Measurements from ENCODE around the gene EXOC1. TPM values are rescaled to one million over a fixed set of nuclear protein-coding genes. Genes with fewer than 3 reads are reported as not detected.

EXOC1 gene
- total RNA-seq, 4 donors from 2014 or later = 30.7 to 55.3 (median 36.9) TPM

DNA sequence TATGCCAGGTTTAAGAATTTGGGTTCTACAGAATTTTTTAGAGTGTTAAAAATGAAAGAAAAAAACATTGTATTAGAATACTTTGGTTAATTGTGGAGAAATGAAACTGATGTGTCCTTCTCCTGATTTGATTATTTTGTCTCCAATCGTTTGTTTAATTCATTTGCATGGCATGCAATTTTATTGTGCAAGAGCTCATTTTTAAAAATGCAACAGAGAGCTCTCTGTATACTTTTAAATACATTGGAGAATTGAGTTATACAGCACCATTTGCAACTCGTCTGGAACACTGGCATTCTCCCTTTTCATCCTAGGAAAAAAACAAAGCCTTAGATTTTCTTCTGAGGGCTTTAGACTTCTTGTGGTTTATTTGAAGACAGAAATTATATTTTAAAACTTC lies 33.2 kb upstream of the EXOC1 start:
- DNase-seq (ENCODE audit: low spot score) = no peak
- no peak for ATAC-seq (ENCODE audit: low FRiP score)
- TF ChIP-seq, protein P1, sequence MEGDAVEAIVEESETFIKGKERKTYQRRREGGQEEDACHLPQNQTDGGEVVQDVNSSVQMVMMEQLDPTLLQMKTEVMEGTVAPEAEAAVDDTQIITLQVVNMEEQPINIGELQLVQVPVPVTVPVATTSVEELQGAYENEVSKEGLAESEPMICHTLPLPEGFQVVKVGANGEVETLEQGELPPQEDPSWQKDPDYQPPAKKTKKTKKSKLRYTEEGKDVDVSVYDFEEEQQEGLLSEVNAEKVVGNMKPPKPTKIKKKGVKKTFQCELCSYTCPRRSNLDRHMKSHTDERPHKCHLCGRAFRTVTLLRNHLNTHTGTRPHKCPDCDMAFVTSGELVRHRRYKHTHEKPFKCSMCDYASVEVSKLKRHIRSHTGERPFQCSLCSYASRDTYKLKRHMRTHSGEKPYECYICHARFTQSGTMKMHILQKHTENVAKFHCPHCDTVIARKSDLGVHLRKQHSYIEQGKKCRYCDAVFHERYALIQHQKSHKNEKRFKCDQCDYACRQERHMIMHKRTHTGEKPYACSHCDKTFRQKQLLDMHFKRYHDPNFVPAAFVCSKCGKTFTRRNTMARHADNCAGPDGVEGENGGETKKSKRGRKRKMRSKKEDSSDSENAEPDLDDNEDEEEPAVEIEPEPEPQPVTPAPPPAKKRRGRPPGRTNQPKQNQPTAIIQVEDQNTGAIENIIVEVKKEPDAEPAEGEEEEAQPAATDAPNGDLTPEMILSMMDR (IDR thresholded peaks at IDR 0.05) = no peak

DNA sequence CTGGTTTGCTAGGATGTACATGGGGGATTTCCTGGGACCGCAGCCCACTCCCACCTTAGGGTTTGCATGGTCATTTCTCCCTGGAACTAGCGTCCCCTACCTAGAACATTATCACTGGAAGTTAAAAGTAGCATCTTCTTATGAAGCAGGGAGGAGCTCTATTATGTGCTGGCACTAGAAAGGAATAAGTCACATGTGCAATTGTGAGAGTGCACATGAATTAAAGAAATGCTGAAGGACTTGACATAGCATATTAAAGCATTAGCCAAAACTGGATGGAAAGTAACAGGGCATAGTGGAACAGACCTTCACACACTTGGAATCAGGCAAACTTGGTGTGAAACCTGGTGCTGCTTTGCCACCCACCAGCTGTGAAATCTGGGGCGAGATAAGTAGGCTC lies 31.1 kb upstream of the EXOC1 start:
- TF ChIP-seq, protein P1 (IDR thresholded peaks at IDR 0.05) = no peak
- ATAC-seq (ENCODE audit: low FRiP score) = no peak

DNA sequence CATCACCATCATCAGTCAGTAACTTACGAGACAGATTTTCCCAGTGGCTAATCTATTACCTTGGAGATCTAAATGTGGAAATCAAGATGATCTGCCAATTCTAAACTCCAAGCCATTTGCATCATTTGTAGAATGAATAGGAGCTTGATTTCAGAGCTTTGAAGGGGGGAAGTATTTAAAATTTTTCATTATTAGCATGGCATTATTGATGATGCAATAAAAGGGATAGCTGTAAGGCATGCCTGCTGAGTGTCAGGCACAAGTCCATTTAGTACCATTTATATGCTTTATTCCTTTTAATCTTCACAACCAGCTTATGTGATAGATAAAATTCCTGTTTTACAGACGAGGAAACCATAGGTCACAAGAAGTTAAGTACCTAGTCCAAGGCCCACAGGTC lies 28.6 kb upstream of the EXOC1 start:
- ATAC-seq (ENCODE audit: low FRiP score) (no peak), DNase-seq (ENCODE audit: low spot score) (no peak)
- TF ChIP-seq, protein P1 (IDR thresholded peaks at IDR 0.05) = no peak

More for the DNA sequence above, 31.1 kb upstream of the EXOC1 start:
- no peak for DNase-seq (ENCODE audit: low spot score)

DNA sequence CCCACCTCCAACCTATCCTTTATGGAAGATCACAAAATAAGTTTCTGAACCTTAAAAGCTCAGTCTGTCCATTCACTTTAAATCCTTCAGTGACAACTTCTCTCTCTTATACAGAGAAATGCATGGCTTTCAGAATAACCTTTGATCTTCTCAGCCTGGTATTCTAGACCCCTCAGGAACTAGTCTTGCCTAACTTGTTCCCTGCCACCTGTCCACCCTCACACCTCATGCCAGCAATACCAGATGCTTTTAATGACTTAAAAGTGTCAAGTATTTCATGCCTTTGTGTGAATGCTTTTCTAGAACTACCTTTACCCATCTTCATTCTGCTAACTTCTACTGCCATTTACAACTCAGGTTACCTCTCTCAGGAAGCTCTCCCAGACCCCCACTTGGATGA lies 26.5 kb upstream of the EXOC1 start:
- TF ChIP-seq, protein P1 (IDR thresholded peaks at IDR 0.05) = no peak
- ATAC-seq (ENCODE audit: low FRiP score) = no peak

DNA sequence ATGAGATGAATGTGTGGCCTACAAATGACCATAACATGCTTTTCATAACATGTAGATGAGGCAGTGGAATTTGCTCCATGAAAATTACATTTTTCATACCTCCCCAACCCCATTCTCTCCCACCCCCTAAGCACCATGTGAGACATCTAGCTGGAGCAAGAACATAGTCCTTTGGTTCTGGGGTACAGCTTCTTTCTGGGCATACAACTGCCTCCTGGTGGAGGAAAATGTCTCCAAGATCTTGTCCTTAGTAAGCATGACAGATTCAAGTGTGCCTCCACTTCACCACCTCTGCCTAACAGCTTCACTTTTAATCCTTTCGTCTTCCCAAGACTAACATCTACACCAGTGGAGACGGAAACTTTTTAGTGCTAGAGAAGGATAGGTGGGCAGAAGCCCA lies 25.9 kb upstream of the EXOC1 start:
- no peak for DNase-seq (ENCODE audit: low spot score)
- TF ChIP-seq, protein P1 (IDR thresholded peaks at IDR 0.05) = no peak
- no peak for ATAC-seq (ENCODE audit: low FRiP score)

More for the DNA sequence above, 26.5 kb upstream of the EXOC1 start:
- DNase-seq (ENCODE audit: low spot score) = no peak

DNA sequence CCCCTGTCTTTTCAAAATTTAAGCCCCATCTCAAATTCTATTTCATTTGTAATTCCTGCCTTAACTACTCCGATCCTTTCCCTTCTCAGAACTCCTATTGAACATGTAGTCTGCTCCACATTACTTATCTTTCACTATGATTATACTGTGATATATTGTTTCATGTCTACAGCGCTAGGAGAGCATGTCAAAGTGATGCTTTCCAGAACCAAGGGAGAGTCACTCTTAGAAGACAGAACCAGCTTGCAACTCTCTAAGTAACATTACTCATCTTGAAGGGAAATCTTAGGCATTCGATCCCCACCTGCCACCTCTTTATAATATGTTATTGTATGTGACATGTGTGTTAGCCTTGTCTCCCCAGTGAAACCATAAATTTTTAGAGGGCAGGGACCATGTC lies 23.4 kb upstream of the EXOC1 start:
- no peak for ATAC-seq (ENCODE audit: low FRiP score)
- no peak for DNase-seq (ENCODE audit: low spot score)
- TF ChIP-seq, protein P1 (IDR thresholded peaks at IDR 0.05) = no peak

DNA sequence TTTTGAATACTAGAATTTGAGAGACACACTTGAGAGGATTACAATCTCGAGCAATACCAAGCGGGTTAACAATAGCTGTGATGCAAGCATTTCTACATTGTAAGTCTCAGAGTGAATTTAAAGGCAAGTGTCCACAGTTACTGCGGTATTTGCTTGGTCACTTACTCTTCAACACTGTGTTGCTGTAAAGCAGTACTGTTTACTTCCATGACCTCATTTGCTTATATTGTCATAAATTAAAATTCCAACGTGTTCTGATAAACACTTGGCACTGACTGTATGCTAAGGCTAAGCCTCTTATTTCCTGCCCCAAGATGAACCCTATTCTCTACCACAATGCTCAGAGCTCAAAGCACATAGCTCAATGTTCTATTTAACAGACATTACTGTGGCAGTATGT lies 22.7 kb upstream of the EXOC1 start:
- ATAC-seq (ENCODE audit: low FRiP score) = no peak
- TF ChIP-seq, protein P1 (IDR thresholded peaks at IDR 0.05) = no peak
- DNase-seq (ENCODE audit: low spot score) = no peak
